NCI-H524 treated with DMSO at 0.1 percent for 48 hours (cell line): Measurements from ENCODE around the gene SPOCK1.
A peak's percentile ranks its signal among the peaks of the same experiment; 100 is the strongest.

Source experiments
- DNase-seq: peaks from one replicate; lab custom pipeline; 2025; lab: John Stamatoyannopoulos, UW

Gene SPOCK1

GRCh38 chr5:137361280-137361679 lies 137.8 kb downstream of the SPOCK1 start:
- no peak for DNase-seq

- DNase-seq = no peak
Observed at GRCh38 chr5:137360607-137361006, 138.5 kb downstream of the SPOCK1 start.

- DNase-seq = peak; percentile 32
Observed at GRCh38 chr5:137359941-137360340, 139.2 kb downstream of the SPOCK1 start.

GRCh38 chr5:137357436-137357835 lies 141.7 kb downstream of the SPOCK1 start:
- DNase-seq = no peak

GRCh38 chr5:137356127-137356526 lies 143.0 kb downstream of the SPOCK1 start:
- no peak for DNase-seq

GRCh38 chr5:137355708-137356107 lies 143.4 kb downstream of the SPOCK1 start:
- no peak for DNase-seq

- no peak for DNase-seq
Observed at GRCh38 chr5:137352095-137352494, 147.0 kb downstream of the SPOCK1 start.

GRCh38 chr5:137350791-137351190 lies 148.3 kb downstream of the SPOCK1 start:
- no peak for DNase-seq

GRCh38 chr5:137348759-137349158 lies 150.4 kb downstream of the SPOCK1 start:
- no peak for DNase-seq

GRCh38 chr5:137347865-137348264 lies 151.3 kb downstream of the SPOCK1 start:
- no peak for DNase-seq

GRCh38 chr5:137346281-137346680 lies 152.8 kb downstream of the SPOCK1 start:
- no peak for DNase-seq

GRCh38 chr5:137345396-137345795 lies 153.7 kb downstream of the SPOCK1 start:
- no peak for DNase-seq

- DNase-seq = no peak
Observed at GRCh38 chr5:137344723-137345322, 154.3 kb downstream of the SPOCK1 start.

GRCh38 chr5:137344021-137344420 lies 155.1 kb downstream of the SPOCK1 start:
- no peak for DNase-seq

- DNase-seq = no peak
Observed at GRCh38 chr5:137342764-137343163, 156.4 kb downstream of the SPOCK1 start.

- DNase-seq = no peak
Observed at GRCh38 chr5:137341831-137342230, 157.3 kb downstream of the SPOCK1 start.

GRCh38 chr5:137340881-137341280 lies 158.2 kb downstream of the SPOCK1 start:
- no peak for DNase-seq

- DNase-seq = no peak
Observed at GRCh38 chr5:137336565-137337120, 162.5 kb downstream of the SPOCK1 start.

- no peak for DNase-seq
Observed at GRCh38 chr5:137336161-137336560, 163.0 kb downstream of the SPOCK1 start.

- no peak for DNase-seq
Observed at GRCh38 chr5:137335493-137335892, 163.6 kb downstream of the SPOCK1 start.

- no peak for DNase-seq
Observed at GRCh38 chr5:137333928-137334327, 165.2 kb downstream of the SPOCK1 start.

- DNase-seq = no peak
Observed at GRCh38 chr5:137333475-137333874, 165.7 kb downstream of the SPOCK1 start.

GRCh38 chr5:137332296-137332695 lies 166.8 kb downstream of the SPOCK1 start:
- no peak for DNase-seq

- DNase-seq = no peak
Observed at GRCh38 chr5:137329586-137330296, 169.4 kb downstream of the SPOCK1 start.
